IMR-90 (cell line): ENCODE results near the gene ZNF618. TPM values are rescaled to one million over a fixed set of nuclear protein-coding genes. Genes with fewer than 3 reads are reported as not detected.

Experiments used
- ATAC-seq: fragments of 200-7000 bp; cut with Tn5 transposase; 2 replicates; pipeline ENCODE4 v1.9.1; 2020; ENCODE audit warnings: low read depth, mild to moderate bottlenecking, moderate library complexity
- BruUV-seq: library from RNA; stranded (reverse); fragments of 400-500 nt; replicated peaks from 2 replicates; lab custom pipeline; 2021; lab: Mats Ljungman, UMichigan
- CTCF ChIA-PET: fragments of 300-600 bp; formaldehyde crosslinking; extraction: SDS; loops from one replicate; lab custom pipeline; 2021; ENCODE audit warnings: antibody characterized with exemption; lab: Yijun Ruan, JAX
- POLR2A ChIA-PET: fragments of 300-600 bp; sonication (Branson Sonifier 250); formaldehyde crosslinking; loops from one replicate; lab custom pipeline; 2022; ENCODE audit warnings: antibody characterized with exemption; ENCODE audit not compliant: unreplicated experiment; lab: Charles Lee
- DNase-seq: peaks from one replicate; pipeline ENCODE4 v3.0.0; 2013
- H2AFZ ChIP-seq: replicated peaks from 2 replicates; pipeline ENCODE3; 2013; ENCODE audit warnings: low read length, mild to moderate bottlenecking; ENCODE audit not compliant: poor library complexity
- H2AK5ac ChIP-seq: 2 replicates; pipeline ENCODE4 v1.6.1; 2013; ENCODE audit warnings: low read depth, low read length, inconsistent platforms
- H2AK9ac ChIP-seq: replicated peaks from 2 replicates; pipeline ENCODE3; 2013; ENCODE audit warnings: mild to moderate bottlenecking, low read depth, low read length, moderate library complexity; ENCODE audit not compliant: poor library complexity
- H2BK120ac ChIP-seq: 2 replicates; pipeline ENCODE4 v1.6.1; 2013; ENCODE audit warnings: low read depth, low read length, inconsistent platforms
- H2BK15ac ChIP-seq: 3 replicates; pipeline ENCODE4 v1.6.1; 2013; ENCODE audit warnings: low read depth, low read length, inconsistent platforms
- H2BK20ac ChIP-seq: 2 replicates; pipeline ENCODE4 v1.6.1; 2013; ENCODE audit warnings: low read depth, mild to moderate bottlenecking, inconsistent platforms, low read length, moderate library complexity
- H2BK5ac ChIP-seq: 2 replicates; pipeline ENCODE4 v1.6.1; 2013; ENCODE audit warnings: mild to moderate bottlenecking, low read depth, low read length, inconsistent platforms; ENCODE audit not compliant: poor library complexity, severe bottlenecking
- H3K14ac ChIP-seq: replicated peaks from 2 replicates; pipeline ENCODE4 v1.6.1; 2013; ENCODE audit warnings: low read depth, low read length, inconsistent platforms
- H3K18ac ChIP-seq: 2 replicates; pipeline ENCODE4 v1.6.1; 2013; ENCODE audit warnings: low read depth, low read length, control low read depth
- H3K23ac ChIP-seq: 2 replicates; pipeline ENCODE4 v1.6.1; 2013; ENCODE audit warnings: low read depth, low read length, inconsistent platforms
- H3K27ac ChIP-seq: 2 replicates; pipeline ENCODE4 v1.5.1; 2013; ENCODE audit warnings: mild to moderate bottlenecking, control low read depth, low read length; ENCODE audit not compliant: insufficient read depth
- H3K27me3 ChIP-seq: 2 replicates; pipeline ENCODE4 v1.6.1; 2013; ENCODE audit warnings: low read length; ENCODE audit not compliant: control insufficient read depth, insufficient read depth
- H3K36me3 ChIP-seq: 2 replicates; pipeline ENCODE4 v1.6.1; 2013; ENCODE audit warnings: low read length, mixed read lengths; ENCODE audit not compliant: control insufficient read depth, insufficient read depth
- H3K4ac ChIP-seq: 2 replicates; pipeline ENCODE4 v1.6.1; 2013; ENCODE audit warnings: low read depth, low read length, inconsistent platforms
- H3K4me1 ChIP-seq: 2 replicates; pipeline ENCODE4 v1.6.1; 2013; ENCODE audit warnings: low read length, mixed read lengths; ENCODE audit not compliant: control insufficient read depth, insufficient read depth
- H3K4me2 ChIP-seq: 2 replicates; pipeline ENCODE4 v1.6.1; 2013; ENCODE audit warnings: low read depth, mild to moderate bottlenecking, control low read depth, low read length, moderate library complexity
- H3K4me3 ChIP-seq: 2 replicates; pipeline ENCODE4 v1.5.1; 2013; ENCODE audit warnings: low read depth, mild to moderate bottlenecking, control low read depth, low read length, moderate library complexity; ENCODE audit not compliant: insufficient read depth
- H3K56ac ChIP-seq: 2 replicates; pipeline ENCODE4 v1.6.1; 2013; ENCODE audit warnings: low read length, inconsistent platforms; ENCODE audit not compliant: insufficient read depth; ENCODE audit errors: extremely low read depth
- H3K79me1 ChIP-seq, 2 experiments: 2 replicates each; pipeline ENCODE4 v1.6.1; 2013; ENCODE audit warnings: low read length in 2 of 2, inconsistent platforms in 1 of 2, low read depth in 1 of 2
- H3K9ac ChIP-seq: 2 replicates; pipeline ENCODE4 v1.6.1; 2013; ENCODE audit warnings: low read depth, low read length, control low read depth
- H3K9me1 ChIP-seq: 2 replicates; pipeline ENCODE4 v1.6.1; 2013; ENCODE audit warnings: low read length, inconsistent platforms; ENCODE audit not compliant: insufficient read depth
- H3K9me3 ChIP-seq: 2 replicates; pipeline ENCODE4 v1.6.1; 2013; ENCODE audit warnings: low read length; ENCODE audit not compliant: control insufficient read depth, insufficient read depth
- H4K20me1 ChIP-seq: 2 replicates; pipeline ENCODE4 v1.6.1; 2013; ENCODE audit warnings: low read length, inconsistent platforms; ENCODE audit not compliant: insufficient read depth
- H4K5ac ChIP-seq: 2 replicates; pipeline ENCODE4 v1.6.1; 2013; ENCODE audit warnings: mild to moderate bottlenecking, low read depth, low read length, control low read depth
- H4K8ac ChIP-seq, 2 experiments: 2 replicates each; pipeline ENCODE4 v1.6.1; 2013; ENCODE audit warnings: low read depth in 2 of 2, low read length in 2 of 2, control low read depth in 1 of 2, inconsistent platforms in 1 of 2
- H4K91ac ChIP-seq: 2 replicates; pipeline ENCODE4 v1.6.1; 2013; ENCODE audit warnings: low read depth, low read length, inconsistent platforms; ENCODE audit not compliant: insufficient read depth
- CTCF ChIP-seq: conservative IDR thresholded peaks from 2 replicates; pipeline ENCODE4 v1.5.1; 2012; ENCODE audit warnings: mild to moderate bottlenecking, low read depth, low read length, improper control_type of control experiment
- ELK1 ChIP-seq: fragments of 150-350 bp; IDR thresholded peaks from 2 replicates; pipeline ENCODE4 v1.6.1; 2016; ENCODE audit warnings: low read depth, mild to moderate bottlenecking, low read length, moderate library complexity, borderline replicate concordance
- NFE2L2 ChIP-seq: fragments of 150-350 bp; IDR thresholded peaks from 2 replicates; pipeline ENCODE4 v1.6.1; 2016; ENCODE audit warnings: low read depth, mild to moderate bottlenecking, low read length
- POLR2A ChIP-seq: IDR thresholded peaks from 2 replicates; pipeline ENCODE4 v1.6.1; 2012; ENCODE audit warnings: mild to moderate bottlenecking, low read depth, low read length
- RAD21 ChIP-seq: IDR thresholded peaks from 2 replicates; pipeline ENCODE4 v1.6.1; 2012; ENCODE audit warnings: low read length, improper control_type of control experiment
- RCOR1 ChIP-seq: IDR thresholded peaks from 2 replicates; pipeline ENCODE4 v1.6.1; 2012; ENCODE audit warnings: mild to moderate bottlenecking, low read length, improper control_type of control experiment; ENCODE audit not compliant: insufficient replicate concordance
- RFX5 ChIP-seq: IDR thresholded peaks from 2 replicates; pipeline ENCODE4 v1.8.0; 2012; ENCODE audit warnings: low read depth, mild to moderate bottlenecking, low read length, moderate library complexity
- USF2 ChIP-seq: fragments of 150-350 bp; IDR thresholded peaks from 2 replicates; pipeline ENCODE4 v1.6.1; 2017; ENCODE audit warnings: mild to moderate bottlenecking, antibody characterized with exemption, low read length, low read depth
- WGBS, 2 experiments: methylation state at CpG; one replicate each; pipeline versions ENCODE4 v1.1.5 to v1.1.7; 2013; ENCODE audit warnings: missing lambda C conversion rate in 2 of 2; ENCODE audit not compliant: insufficient read length in 1 of 2; ENCODE audit errors: extremely low coverage in 2 of 2; 5-methylcytosine and 5-hydroxymethylcytosine counted together
- dilution Hi-C: fragments of 300-500 bp; cut with HindIII; formaldehyde crosslinking; loops from one replicate; pipeline ENCODE4 v1.14.3; 2018; ENCODE audit warnings: low sequenced_read_pairs; ENCODE audit not compliant: unreplicated experiment
- in situ Hi-C: fragments of 300-500 bp; cut with MboI; formaldehyde crosslinking; loops from 3 replicates; pipeline ENCODE4 v1.14.3; 2019; ENCODE audit warnings: low sequenced_read_pairs, inconsistent platforms, mixed read lengths
- intact Hi-C: fragments of 100-400 bp; cut with micrococcal nuclease; formaldehyde crosslinking; loops from 2 replicates; pipeline ENCODE4 v1.10.0; 2022
- polyA plus RNA-seq, 3 experiments: library from polyadenylated mRNA; depleted of rRNA; stranded (reverse); fragments of >200 nt; gene quantifications; 2 replicates each; pipeline ENCODE4 v1.2.3, GENCODE V29; 2012; ENCODE audit warnings: low replicate concordance in 1 of 3
- total RNA-seq: library from RNA; depleted of rRNA; stranded (reverse); fragments of >200 nt; gene quantifications from 2 replicates; pipeline ENCODE4 v1.2.3, GENCODE V29; 2012

Gene ZNF618
- total and polyA plus RNA-seq, 2 of the 4 experiments (the other 2 are of a cell fraction): 8.2 to 9.4 TPM

- no peak for TF ChIP-seq CTCF
Measured at GRCh38 chr9:114017741-114018715, 141.9 kb downstream of the ZNF618 start (continued).

- intact Hi-C loops: no loop called here
- H3K36me3 ChIP-seq: peaks cover 41% of the 10 kb centered on the region
- no peak overlapping the region for H2BK20ac ChIP-seq
- H3K4ac ChIP-seq: no peak overlapping the region
- H4K5ac ChIP-seq: no peak overlapping the region
- no peak overlapping the region for H3K56ac ChIP-seq
- peaks cover 10% of the 10 kb centered on the region for H3K9me1 ChIP-seq
- in situ Hi-C loops: no loop called here
- no peak overlapping the region for H2AK9ac ChIP-seq
- H3K27me3 ChIP-seq: no peaks in the 10 kb centered on the region
- H3K4me1 ChIP-seq: no peaks in the 10 kb centered on the region
- no peak overlapping the region for H2AK5ac ChIP-seq
- H4K20me1 ChIP-seq: no peaks in the 10 kb centered on the region
- peaks cover 0 to 11% of the 10 kb centered on the region in 2 experiments; a peak in 3 of 4 replicates for H3K79me1 ChIP-seq
- H4K91ac ChIP-seq: no peak overlapping the region
- DNase-seq (no peak), ATAC-seq (no peak)
- H2BK5ac ChIP-seq: no peak overlapping the region
- no peak overlapping the region for H3K4me2 ChIP-seq
- H3K4me3 ChIP-seq: no peak overlapping the region
- no peak overlapping the region for H3K9ac ChIP-seq
- ChIA-PET CTCF (no interaction called here), POLR2A (no interaction called here)
- no peak overlapping the region for H2BK15ac ChIP-seq
- H3K27ac ChIP-seq: no peak overlapping the region
- H2AFZ ChIP-seq: no peak overlapping the region
- WGBS, 2 experiments: no CpG with 5 or more reads among the region's 3 CpGs
- H3K14ac ChIP-seq: no peak overlapping the region
- no TSS peak for BruUV-seq
- dilution Hi-C loops: no loop called here
- H4K8ac ChIP-seq: no peak overlapping the region
- no peak overlapping the region for H2BK120ac ChIP-seq
- peaks cover 8% of the 10 kb centered on the region for H3K9me3 ChIP-seq
- no peak overlapping the region for H3K18ac ChIP-seq
- H3K23ac ChIP-seq: no peak overlapping the region
- no peak for TF ChIP-seq USF2
- TF ChIP-seq RCOR1: no peak
- no peak for TF ChIP-seq NFE2L2
- TF ChIP-seq RFX5: no peak
- TF ChIP-seq RAD21: no peak
- no peak for TF ChIP-seq POLR2A
- no peak for TF ChIP-seq CTCF
- no peak for TF ChIP-seq ELK1
Measured at GRCh38 chr9:114021578-114021977, 145.5 kb downstream of the ZNF618 start.
